HepG2 (cell line): ENCODE measurements around the gene NEU1. TPM values are rescaled to one million over a fixed set of nuclear protein-coding genes. Genes with fewer than 3 reads are reported as not detected.
A peak's percentile ranks its signal among the peaks of the same experiment; 100 is the strongest.

Experiments
- ATAC-seq: fragments of 200-7000 bp; cut with Tn5 transposase; 3 replicates; pipeline ENCODE4 v1.9.1; 2020; ENCODE audit warnings: mild to moderate bottlenecking, moderate library complexity
- BruUV-seq: library from RNA; stranded (reverse); fragments of 400-500 nt; replicated peaks from 2 replicates; lab custom pipeline; 2021; lab: Mats Ljungman, UMichigan
- CTCF ChIA-PET: fragments of 300-600 bp; formaldehyde crosslinking; extraction: SDS; loops from one replicate; lab custom pipeline; 2021; ENCODE audit warnings: low total read pairs, inconsistent platforms, low intra/inter-chr PET ratio; lab: Yijun Ruan, JAX
- POLR2A ChIA-PET: fragments of 350-600 bp; sonication (Branson Sonifier 250); formaldehyde crosslinking; loops from one replicate; lab custom pipeline; 2020; ENCODE audit warnings: antibody characterized with exemption, inconsistent platforms; lab: Yijun Ruan, JAX
- DNase-seq: peaks from one replicate; pipeline ENCODE4 v3.0.0-alpha.2; 2015; ENCODE audit warnings: low spot score
- FAIRE-seq: peaks from 3 replicates; lab custom pipeline; 2011; peaks lifted over from hg19 to GRCh38; lab: Jason Lieb, UNC
- H2AFZ ChIP-seq: one replicate; pipeline ENCODE4 v1.6.1; 2011; ENCODE audit warnings: low read length, inconsistent platforms
- H3K27ac ChIP-seq: fragments of 300-600 bp; 3 replicates; pipeline ENCODE4 v1.8.0; 2011; ENCODE audit warnings: mixed run types, mild to moderate bottlenecking, mixed read lengths, low read length, inconsistent platforms; ENCODE audit not compliant: insufficient read depth; ENCODE audit errors: extremely low read length
- H3K27me3 ChIP-seq, 2 experiments: fragments of 200-600 bp in 1 of 2; 2 replicates in 1 of 2; 3 replicates in 1 of 2; pipeline versions ENCODE4 v1.6.0 to v1.8.0; 2011; ENCODE audit warnings: low read length in 2 of 2, mild to moderate bottlenecking in 2 of 2, moderate library complexity in 2 of 2, inconsistent platforms in 1 of 2; ENCODE audit not compliant: insufficient read depth in 2 of 2, control insufficient read depth in 1 of 2
- H3K36me3 ChIP-seq, 2 experiments: fragments of 200-600 bp in 1 of 2; replicated peaks in 1 of 2; 2 replicates in 1 of 2; 3 replicates in 1 of 2; pipeline versions ENCODE4 v1.5.1 to v1.8.0; 2011; ENCODE audit warnings: low read length in 2 of 2, inconsistent platforms in 1 of 2; ENCODE audit not compliant: insufficient read depth in 2 of 2, control insufficient read depth in 1 of 2
- H3K4me1 ChIP-seq: 2 replicates; pipeline ENCODE4 v1.5.1; 2012; ENCODE audit warnings: low read length, inconsistent platforms; ENCODE audit not compliant: insufficient read depth
- H3K4me2 ChIP-seq: 2 replicates; pipeline ENCODE4 v1.6.0; 2011; ENCODE audit warnings: low read depth, low read length, inconsistent platforms
- H3K4me3 ChIP-seq, 3 experiments: fragments of 200-600 bp in 1 of 3; sonication (generic), shearing (Covaris generic) in 1 of 3; replicated peaks in 1 of 3; 2 replicates each; pipeline ENCODE4 v1.5.1; 2011 to 2016; ENCODE audit warnings: low read length in 3 of 3, inconsistent platforms in 2 of 3, low read depth in 2 of 3, mild to moderate bottlenecking in 2 of 3, control low read depth in 1 of 3, mixed read lengths in 1 of 3; ENCODE audit not compliant: insufficient read depth in 1 of 3
- H3K79me2 ChIP-seq: one replicate; pipeline ENCODE4 v1.6.1; 2011; ENCODE audit warnings: low read length, inconsistent platforms; ENCODE audit not compliant: insufficient read depth
- H3K9ac ChIP-seq: 2 replicates; pipeline ENCODE4 v1.6.0; 2011; ENCODE audit warnings: mild to moderate bottlenecking, low read depth, low read length, inconsistent platforms; ENCODE audit not compliant: insufficient read depth
- H3K9me3 ChIP-seq: 2 replicates; pipeline ENCODE4 v1.5.1; 2012; ENCODE audit warnings: mild to moderate bottlenecking, low read length
- H4K20me1 ChIP-seq: 2 replicates; pipeline ENCODE4 v1.6.0; 2011; ENCODE audit warnings: inconsistent platforms, mild to moderate bottlenecking, low read length, moderate library complexity; ENCODE audit not compliant: insufficient read depth
- ARID4A ChIP-seq: sonication (generic); formaldehyde crosslinking; IDR thresholded peaks from 2 replicates; pipeline ENCODE4 v1.5.0; 2020; ENCODE audit warnings: mild to moderate bottlenecking, missing genetic modification reagents, borderline replicate concordance
- XRCC5 ChIP-seq: fragments of 200-400 bp; formaldehyde crosslinking; optimal IDR thresholded peaks from 2 replicates; pipeline ENCODE3; 2017; ENCODE audit warnings: mild to moderate bottlenecking, low read length
- ZNF354B ChIP-seq: sonication (generic); formaldehyde crosslinking; IDR thresholded peaks from 2 replicates; pipeline ENCODE4 v1.8.0; 2022; ENCODE audit warnings: mild to moderate bottlenecking, missing genetic modification reagents
- ZNF501 ChIP-seq: sonication (generic); formaldehyde crosslinking; IDR thresholded peaks from 2 replicates; pipeline ENCODE4 v1.5.1; 2020; ENCODE audit warnings: mild to moderate bottlenecking, moderate library complexity, missing genetic modification reagents
- ZNF710 ChIP-seq: sonication (generic); formaldehyde crosslinking; IDR thresholded peaks from 2 replicates; pipeline ENCODE4 v1.5.0; 2020; ENCODE audit warnings: mild to moderate bottlenecking, missing genetic modification reagents, borderline replicate concordance
- WGBS: methylation state at CpG from one replicate; pipeline ENCODE4 v1.1.6; 2017; ENCODE audit warnings: low lambda C conversion rate; 5-methylcytosine and 5-hydroxymethylcytosine counted together
- in situ Hi-C: cut with HindIII; loops from 2 replicates; pipeline ENCODE4 v1.10.0; 2017; ENCODE audit warnings: low pct_unique_long_range_greater_than_20kb; ENCODE audit not compliant: extremely low pct_ligation_motif_present
- intact Hi-C: fragments of 100-400 bp; cut with micrococcal nuclease; formaldehyde crosslinking; loops from one replicate; pipeline ENCODE4 v1.10.0; 2022; ENCODE audit not compliant: unreplicated experiment
- polyA plus RNA-seq, 8 experiments: library from polyadenylated mRNA; depleted of rRNA in 3 of 8; stranded (reverse) in 7 of 8; unstranded in 1 of 8; fragments of >200 nt; fragmentation: Illumina TruSeq in 4 of 8; extraction: Trizol in 4 of 8; gene quantifications; 2 replicates each; pipeline versions ENCODE4 v1.2.1 to v1.2.3, GENCODE V29; 2011 to 2016; ENCODE audit warnings: low read depth in 4 of 8, missing spikeins in 1 of 8, mixed read lengths in 1 of 8; ENCODE audit not compliant: insufficient read depth in 1 of 8
- total RNA-seq, 5 experiments: library from RNA; depleted of rRNA; stranded (reverse); fragments of >200 nt; fragmentation: Illumina TruSeq; extraction: Trizol; gene quantifications; 2 replicates each; pipeline ENCODE4 v1.2.3, GENCODE V29; 2016; ENCODE audit warnings: low read depth in 1 of 5

NEU1 gene
- total and polyA plus RNA-seq, 2 of the 13 experiments (the other 11 are each of a cell fraction or from before 2014, with no cell fraction given) = 215 to 297 TPM

GRCh38 chr6:31878726-31879125 is 16.1 kb upstream of the NEU1 start, which contains the start of gene SLC44A4 (continued):
- TF ChIP-seq ZNF710 (CRISPR knock-in tag) (no peak), ARID4A (CRISPR knock-in tag) (no peak)

GRCh38 chr6:31878222-31878621 is 15.6 kb upstream of the NEU1 start:
- peaks cover 19 to 34% of the 10 kb centered on the region in 2 experiments for H3K36me3 ChIP-seq
- no peak for TF ChIP-seq XRCC5
- TF ChIP-seq ZNF354B (CRISPR knock-in tag) = 0 out of 2 replicates have a peak, but pooled peaks have one; percentile 38
- TF ChIP-seq ZNF501 = 0 out of 2 replicates have a peak, but pooled peaks have one; percentile 1
- TF ChIP-seq, all 625 proteins: peak for 2
- ATAC-seq (peak; percentile 33), FAIRE-seq (no peak), DNase-seq (no peak)
- no peaks in the 10 kb centered on the region for H3K79me2 ChIP-seq
- H3K9me3 ChIP-seq = no peaks in the 10 kb centered on the region
- in situ Hi-C loops = no loop called here
- intact Hi-C loops = no loop called here
- no peak overlapping the region for H2AFZ ChIP-seq
- peak overlapping the region; percentile 65 for H3K9ac ChIP-seq
- ChIA-PET POLR2A (interaction anchor here (1.1 to 7.2 kb wide), 2 partner anchors 10 to 14 kb away, joined by 3 to 103 read pairs; partner anchors contain the start of gene NEU1), CTCF (no interaction called here)
- peak overlapping the region; percentile 42 to 72 (median 46); a peak in 5 of 6 replicates for H3K4me3 ChIP-seq
- no TSS peak for BruUV-seq
- no peaks in the 10 kb centered on the region for H4K20me1 ChIP-seq
- WGBS = 33% methylated on average over 3 of the region's 3 CpGs
- H3K27me3 ChIP-seq = no peaks in the 10 kb centered on the region
- peaks cover 41% of the 10 kb centered on the region for H3K4me1 ChIP-seq
- H3K27ac ChIP-seq = no peak overlapping the region
- H3K4me2 ChIP-seq = peak overlapping the region; percentile 92
